GM21717 (cell line): ENCODE measurements around the gene TMEM167B.
A peak's percentile ranks its signal among the peaks of the same experiment; 100 is the strongest.
"Not testable (repeated sequence)": the region's sequence is repeated elsewhere in the genome, so short reads cannot be mapped to it uniquely, and the experiment has no call there.

Source experiments
- ATAC-seq: cut with Tn5 transposase; IDR thresholded peaks from one replicate; pipeline ENCODE4 v1.9.1; 2021; ENCODE audit warnings: mild to moderate bottlenecking, moderate library complexity; ENCODE audit not compliant: unreplicated experiment

The TMEM167B gene

DNA sequence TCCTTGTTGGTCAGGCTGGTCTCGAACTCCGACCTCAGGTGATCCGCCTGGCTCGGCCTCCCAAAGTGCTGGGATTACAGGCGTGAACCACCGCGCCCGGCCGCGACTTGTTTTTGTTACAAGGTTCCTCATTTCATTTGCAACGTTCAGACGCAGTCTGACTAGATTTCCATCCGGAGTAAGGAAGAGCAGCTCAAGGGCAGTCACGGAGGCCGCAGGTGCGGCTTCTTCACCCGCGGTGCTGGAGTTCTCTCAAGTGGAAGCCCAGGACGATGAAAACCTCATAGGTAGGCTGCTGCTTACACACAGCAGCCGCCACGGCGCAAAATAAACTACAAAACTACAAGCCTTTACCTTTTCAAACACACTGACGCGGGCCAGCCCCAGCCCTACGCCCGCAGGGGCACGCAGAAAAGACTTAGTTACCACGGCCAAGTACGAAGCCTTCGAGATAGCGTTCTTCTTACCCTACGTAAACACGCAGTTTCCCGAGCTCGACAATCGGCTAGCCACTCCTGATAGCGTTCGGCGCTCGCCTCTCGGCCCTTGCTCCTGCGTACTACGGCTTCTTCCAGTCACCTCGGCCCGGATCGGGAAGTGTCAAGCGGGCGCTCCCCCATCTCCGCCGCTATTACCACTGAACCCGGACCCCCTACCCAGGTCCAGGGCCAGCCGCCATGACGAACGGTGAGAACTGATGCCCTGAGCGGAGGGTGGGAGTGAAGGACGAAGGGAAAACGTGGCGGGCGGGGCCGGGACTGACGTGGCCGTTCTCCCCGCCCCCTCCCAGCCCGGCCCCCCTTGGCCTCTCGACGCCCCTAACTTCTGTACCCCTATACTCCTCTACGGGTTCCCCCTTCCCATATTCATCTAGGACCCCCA is at the start of gene TMEM167B:
Gene TMEM167B, plus strand, starts transcription at position 569 of the 882 bp plus-strand sequence. Its CDS starts 109 bp downstream, at position 678.
- peak; percentile 87 for ATAC-seq

- ATAC-seq, result peak; percentile 30
These were observed 49.5 kb upstream of the TMEM167B start for GRCh38 chr1:109040989-109041620.

- peak; percentile 89 for ATAC-seq
These were observed 48.7 kb upstream of the TMEM167B start, which contains the start of gene WDR47 for GRCh38 chr1:109041621-109042468. WDR47 (minus strand) TSS chr1:109042102; CDS start chr1:109023512, 18,590 bp downstream.

GRCh38 chr1:109045595-109045994 is 45.0 kb upstream of the TMEM167B start:
- no peak for ATAC-seq

GRCh38 chr1:109046671-109047070 is 43.9 kb upstream of the TMEM167B start:
- no peak for ATAC-seq

GRCh38 chr1:109047339-109047738 is 43.2 kb upstream of the TMEM167B start:
- no peak for ATAC-seq

GRCh38 chr1:109048335-109048734 is 42.2 kb upstream of the TMEM167B start:
- ATAC-seq, result no peak

DNA sequence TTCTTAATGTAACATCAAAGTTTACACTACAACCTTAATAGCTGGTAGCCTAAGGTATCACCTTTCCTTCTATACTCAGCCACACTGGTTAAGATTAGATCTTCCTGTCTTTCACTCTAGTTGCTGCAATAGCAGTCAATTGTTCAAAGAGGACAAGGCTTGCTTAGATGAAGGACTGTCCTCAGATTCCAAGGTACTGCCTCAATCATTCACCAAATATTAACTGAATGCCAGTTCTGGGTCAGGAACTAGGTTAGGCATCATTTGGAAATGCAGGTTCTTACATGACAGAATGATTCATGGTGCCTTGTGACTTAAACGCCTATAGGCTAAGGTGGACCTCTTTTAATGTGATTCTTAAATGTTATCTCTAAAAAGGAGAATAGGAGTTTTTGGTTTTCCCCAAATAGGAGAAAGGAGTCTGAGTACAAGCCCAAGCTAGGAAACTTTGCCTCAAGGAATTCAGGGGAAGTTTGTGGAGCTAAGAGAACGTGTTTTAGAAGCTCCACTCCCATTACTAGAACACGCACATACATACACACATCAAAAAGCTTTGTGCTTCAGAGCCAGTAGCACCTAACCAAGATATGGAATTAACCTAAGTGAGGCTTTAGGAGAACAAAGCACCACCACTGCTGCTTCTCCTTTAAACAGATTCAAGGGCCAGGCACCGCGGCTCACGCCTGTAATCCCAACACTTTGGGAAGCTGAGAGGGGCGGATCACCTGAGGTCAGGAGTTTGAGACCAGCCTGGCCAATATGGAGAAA is 40.2 kb upstream of the TMEM167B start:
- ATAC-seq, result no peak

DNA sequence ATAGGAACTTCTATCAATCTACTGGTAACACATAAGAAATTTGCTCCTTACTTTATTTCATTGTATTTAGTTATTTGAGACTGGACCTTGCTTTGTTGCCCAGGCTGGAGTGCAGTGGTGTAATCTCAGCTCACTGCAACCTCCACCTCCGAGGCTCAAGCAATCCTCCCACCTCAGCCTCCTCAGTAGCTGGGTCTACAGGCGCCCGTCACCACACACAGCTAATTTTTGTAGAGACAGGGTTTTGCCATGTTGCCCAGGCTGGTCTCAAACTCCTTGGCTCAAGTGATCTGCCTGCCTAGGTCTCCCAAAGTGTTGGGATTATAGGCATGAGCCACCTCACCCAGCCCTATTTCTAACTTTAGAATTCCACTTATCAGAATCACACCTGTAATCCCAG is 38.4 kb upstream of the TMEM167B start:
- ATAC-seq, result not testable (repeated sequence)

GRCh38 chr1:109056064-109056463 is 34.5 kb upstream of the TMEM167B start:
- no peak for ATAC-seq

- no peak for ATAC-seq
These were observed 31.5 kb upstream of the TMEM167B start for GRCh38 chr1:109059026-109059425.

- no peak for ATAC-seq
These were observed 29.9 kb upstream of the TMEM167B start for GRCh38 chr1:109060707-109061106.

GRCh38 chr1:109061183-109061582 is 29.4 kb upstream of the TMEM167B start:
- ATAC-seq, result no peak

- no peak for ATAC-seq
These were observed 25.4 kb upstream of the TMEM167B start for GRCh38 chr1:109065137-109065536.

- no peak for ATAC-seq
These were observed 22.7 kb upstream of the TMEM167B start for GRCh38 chr1:109067883-109068282.

DNA sequence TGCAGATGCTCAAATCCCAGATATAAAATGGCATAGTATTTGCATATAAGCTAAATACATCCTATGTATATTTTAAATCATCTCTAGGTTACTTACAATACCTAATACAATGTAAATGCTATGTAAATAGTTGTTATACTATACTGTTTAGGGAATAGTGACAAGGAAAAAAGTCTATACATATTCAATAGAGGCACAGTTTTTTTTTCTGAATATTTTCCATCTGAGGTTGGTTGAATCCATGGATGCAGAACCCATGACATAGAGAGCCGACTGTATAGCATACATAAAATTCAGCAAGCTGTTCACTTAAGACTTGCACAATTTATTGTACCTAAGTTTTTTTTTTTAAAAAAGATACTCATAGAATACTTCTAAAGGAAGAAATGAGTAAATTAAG is 21.3 kb upstream of the TMEM167B start:
- no peak for ATAC-seq

GRCh38 chr1:109075531-109076490 is 14.8 kb upstream of the TMEM167B start, which contains the start of gene TAF13:
TAF13 (minus strand) TSS chr1:109076003; CDS start chr1:109075947, 56 bp downstream.
- ATAC-seq, result peak; percentile 99

DNA sequence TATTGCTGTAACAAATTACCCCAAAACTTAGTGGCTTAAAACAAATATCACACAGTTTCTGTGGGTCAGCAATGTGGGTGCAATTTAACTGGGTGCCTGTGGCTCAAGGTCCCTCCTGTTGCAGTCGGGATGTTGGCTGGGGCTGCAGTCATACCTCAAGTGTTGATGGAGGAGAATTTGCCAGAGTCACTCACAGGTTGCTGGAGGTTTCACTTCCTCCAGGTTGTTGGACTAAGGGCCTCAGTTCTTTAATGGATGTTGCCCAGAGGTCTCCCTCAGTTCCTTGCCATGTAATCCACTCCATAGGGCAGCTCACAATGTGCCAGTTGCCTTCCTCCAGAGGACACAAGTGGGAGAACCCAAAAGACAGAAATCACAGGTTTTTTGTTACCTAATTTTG is 12.2 kb upstream of the TMEM167B start:
- ATAC-seq, result no peak

DNA sequence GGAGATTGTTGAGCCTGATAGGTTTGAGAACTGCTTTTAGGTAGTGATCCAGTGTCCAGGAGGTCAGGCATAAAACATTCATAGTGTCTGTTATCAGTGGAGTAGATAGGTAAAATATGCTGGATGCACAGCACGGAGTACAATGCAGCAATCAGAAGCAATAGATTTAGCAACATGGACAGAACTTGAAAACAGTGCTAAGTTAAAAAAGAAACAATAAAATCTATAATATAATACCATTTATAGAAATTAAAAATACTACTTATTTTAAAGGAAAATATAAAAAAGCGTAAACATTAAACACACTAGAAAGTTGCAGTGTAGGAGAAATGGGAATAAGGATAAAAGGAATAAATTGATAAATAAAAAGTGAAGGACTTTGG is 11.3 kb upstream of the TMEM167B start:
- no peak for ATAC-seq
